ENCODE data around the gene ACOT4. TPM values are rescaled to one million over a fixed set of nuclear protein-coding genes. Genes with fewer than 3 reads are reported as not detected.
A peak's percentile ranks its signal among the peaks of the same experiment; 100 is the strongest.

The ACOT4 gene
- total and polyA plus RNA-seq, 2 experiments from 2014 or later, result 1.0 to 1.6 TPM

DNA sequence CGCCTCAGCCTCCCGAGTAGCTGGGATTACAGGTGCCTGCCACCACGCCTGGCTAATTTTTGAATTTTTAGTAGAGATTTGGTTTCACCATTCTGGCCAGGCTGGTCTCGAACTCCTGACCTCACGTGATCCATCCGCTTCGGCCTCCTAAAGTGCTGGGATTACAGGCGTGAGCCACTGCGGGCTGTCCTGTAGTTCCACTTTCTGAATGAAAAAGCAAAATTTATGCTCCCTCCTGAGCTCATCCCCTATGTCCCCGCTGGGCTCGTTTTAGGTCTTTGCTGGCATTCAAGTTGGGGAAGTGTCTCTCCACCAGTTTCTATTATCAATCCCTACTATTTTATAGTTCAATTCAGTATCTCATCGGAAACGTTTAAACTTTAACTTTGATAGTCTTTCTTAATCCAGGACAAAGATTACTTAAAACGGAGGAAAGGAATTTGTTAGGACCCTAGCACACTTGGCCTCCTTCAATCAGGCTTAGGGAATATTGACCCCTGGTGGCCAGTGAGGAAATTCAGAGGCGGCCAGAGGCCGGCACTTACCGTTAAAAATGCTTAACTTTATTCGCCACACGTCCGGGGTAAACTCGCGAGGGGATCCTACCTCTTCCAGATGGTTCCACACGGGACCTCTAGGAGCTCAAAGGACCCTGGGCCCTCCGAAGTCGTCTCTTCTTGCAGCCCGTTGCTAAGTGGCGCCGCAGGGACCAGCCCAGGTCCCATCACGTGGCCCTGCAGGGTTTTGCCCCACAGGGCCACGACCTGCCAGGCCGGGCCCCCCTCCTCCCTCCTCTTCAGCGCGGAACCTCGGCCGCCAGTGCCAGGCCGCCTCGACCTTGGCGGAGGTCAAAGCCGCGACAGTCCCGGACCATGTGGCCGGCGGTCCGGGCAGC lies 41.7 kb downstream of the ACOT4 start:
- Histone ChIP-seq H3F3A (replicated peaks; ENCODE audit: low read depth) (peaks cover 11% of the 10 kb centered on the region), H3K4me1 (ENCODE audit: insufficient read depth) (peaks cover 6% of the 10 kb centered on the region; the same call in 1 of the 2 replicates), H3K4me2 (peak overlapping the region; percentile 92), H2AFZ (peak overlapping the region; percentile 98), H3K79me2 (replicated peaks; ENCODE audit: insufficient read depth) (no peaks in the 10 kb centered on the region), H3K36me3 (ENCODE audit: insufficient read depth) (no peaks in the 10 kb centered on the region), H3K4me3 (peak overlapping the region; percentile 79), H3K9me2 (ENCODE audit: insufficient read depth) (no peaks in the 10 kb centered on the region), H4K20me1 (replicated peaks; ENCODE audit: insufficient read depth) (no peaks in the 10 kb centered on the region), H3K27me3 (ENCODE audit: insufficient read depth) (no peaks in the 10 kb centered on the region), H3K27ac (ENCODE audit: low read depth) (no peak overlapping the region)
- Mint-ChIP-seq H3K4me1 (peaks cover 6% of the 10 kb centered on the region; the same call in 2 of the 3 replicates), H3K27me3 (ENCODE audit: insufficient read depth, low read depth, poor library complexity) (peaks cover 6% of the 10 kb centered on the region), H3K27ac (peak overlapping the region; percentile 29; the same call in 1 of the 2 replicates), H3K9me3 (no peaks in the 10 kb centered on the region), H3K4me3 (peak overlapping the region; percentile 75), H3K36me3 (ENCODE audit: low read depth) (no peaks in the 10 kb centered on the region)
- ATAC-seq, result peak; percentile 74
- no peak for TF ChIP-seq CREB1 (CRISPR knock-in tag; IDR thresholded peaks at IDR 0.05; ENCODE audit: low read depth)
- no peak for TF ChIP-seq POLR2AphosphoS5 (IDR thresholded peaks at IDR 0.05; ENCODE audit: low read depth)
- no peak for TF ChIP-seq ZNF114 (CRISPR knock-in tag; IDR thresholded peaks at IDR 0.05)
- TF ChIP-seq JUNB (IDR thresholded peaks at IDR 0.05; ENCODE audit: unreplicated experiment), result no peak
- TF ChIP-seq, protein P1, sequence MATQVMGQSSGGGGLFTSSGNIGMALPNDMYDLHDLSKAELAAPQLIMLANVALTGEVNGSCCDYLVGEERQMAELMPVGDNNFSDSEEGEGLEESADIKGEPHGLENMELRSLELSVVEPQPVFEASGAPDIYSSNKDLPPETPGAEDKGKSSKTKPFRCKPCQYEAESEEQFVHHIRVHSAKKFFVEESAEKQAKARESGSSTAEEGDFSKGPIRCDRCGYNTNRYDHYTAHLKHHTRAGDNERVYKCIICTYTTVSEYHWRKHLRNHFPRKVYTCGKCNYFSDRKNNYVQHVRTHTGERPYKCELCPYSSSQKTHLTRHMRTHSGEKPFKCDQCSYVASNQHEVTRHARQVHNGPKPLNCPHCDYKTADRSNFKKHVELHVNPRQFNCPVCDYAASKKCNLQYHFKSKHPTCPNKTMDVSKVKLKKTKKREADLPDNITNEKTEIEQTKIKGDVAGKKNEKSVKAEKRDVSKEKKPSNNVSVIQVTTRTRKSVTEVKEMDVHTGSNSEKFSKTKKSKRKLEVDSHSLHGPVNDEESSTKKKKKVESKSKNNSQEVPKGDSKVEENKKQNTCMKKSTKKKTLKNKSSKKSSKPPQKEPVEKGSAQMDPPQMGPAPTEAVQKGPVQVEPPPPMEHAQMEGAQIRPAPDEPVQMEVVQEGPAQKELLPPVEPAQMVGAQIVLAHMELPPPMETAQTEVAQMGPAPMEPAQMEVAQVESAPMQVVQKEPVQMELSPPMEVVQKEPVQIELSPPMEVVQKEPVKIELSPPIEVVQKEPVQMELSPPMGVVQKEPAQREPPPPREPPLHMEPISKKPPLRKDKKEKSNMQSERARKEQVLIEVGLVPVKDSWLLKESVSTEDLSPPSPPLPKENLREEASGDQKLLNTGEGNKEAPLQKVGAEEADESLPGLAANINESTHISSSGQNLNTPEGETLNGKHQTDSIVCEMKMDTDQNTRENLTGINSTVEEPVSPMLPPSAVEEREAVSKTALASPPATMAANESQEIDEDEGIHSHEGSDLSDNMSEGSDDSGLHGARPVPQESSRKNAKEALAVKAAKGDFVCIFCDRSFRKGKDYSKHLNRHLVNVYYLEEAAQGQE (IDR thresholded peaks at IDR 0.05; ENCODE audit: unreplicated experiment), result no peak
- TF ChIP-seq ZNF331 (CRISPR knock-in tag; IDR thresholded peaks at IDR 0.05; ENCODE audit: low read depth), result no peak
- TF ChIP-seq, protein P2, sequence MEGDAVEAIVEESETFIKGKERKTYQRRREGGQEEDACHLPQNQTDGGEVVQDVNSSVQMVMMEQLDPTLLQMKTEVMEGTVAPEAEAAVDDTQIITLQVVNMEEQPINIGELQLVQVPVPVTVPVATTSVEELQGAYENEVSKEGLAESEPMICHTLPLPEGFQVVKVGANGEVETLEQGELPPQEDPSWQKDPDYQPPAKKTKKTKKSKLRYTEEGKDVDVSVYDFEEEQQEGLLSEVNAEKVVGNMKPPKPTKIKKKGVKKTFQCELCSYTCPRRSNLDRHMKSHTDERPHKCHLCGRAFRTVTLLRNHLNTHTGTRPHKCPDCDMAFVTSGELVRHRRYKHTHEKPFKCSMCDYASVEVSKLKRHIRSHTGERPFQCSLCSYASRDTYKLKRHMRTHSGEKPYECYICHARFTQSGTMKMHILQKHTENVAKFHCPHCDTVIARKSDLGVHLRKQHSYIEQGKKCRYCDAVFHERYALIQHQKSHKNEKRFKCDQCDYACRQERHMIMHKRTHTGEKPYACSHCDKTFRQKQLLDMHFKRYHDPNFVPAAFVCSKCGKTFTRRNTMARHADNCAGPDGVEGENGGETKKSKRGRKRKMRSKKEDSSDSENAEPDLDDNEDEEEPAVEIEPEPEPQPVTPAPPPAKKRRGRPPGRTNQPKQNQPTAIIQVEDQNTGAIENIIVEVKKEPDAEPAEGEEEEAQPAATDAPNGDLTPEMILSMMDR (conservative IDR thresholded peaks at IDR 0.05; ENCODE audit: low read depth in 2 of 2), result peak; percentile 83 to 92
- DNase-seq (ENCODE audit: low spot score), result peak; percentile 85

Measured in GM23338 (cell line).